Stimulated activated CD8-positive, alpha-beta memory T cell treated with anti-CD3 and anti-CD28 coated beads, Interleukin-12 subunit alpha, Interleukin-12 subunit beta, amount 100 ng/mL, for 1 hour (primary cell): ENCODE results near the gene CD14.
"Not testable (repeated sequence)": the region's sequence is repeated elsewhere in the genome, so short reads cannot be mapped to it uniquely, and the experiment has no call there.

Experiments
- DNase-seq: peaks from one replicate; pipeline ENCODE4 v3.0.0-alpha.2; 2020; ENCODE audit warnings: low read depth

CD14 gene

DNA sequence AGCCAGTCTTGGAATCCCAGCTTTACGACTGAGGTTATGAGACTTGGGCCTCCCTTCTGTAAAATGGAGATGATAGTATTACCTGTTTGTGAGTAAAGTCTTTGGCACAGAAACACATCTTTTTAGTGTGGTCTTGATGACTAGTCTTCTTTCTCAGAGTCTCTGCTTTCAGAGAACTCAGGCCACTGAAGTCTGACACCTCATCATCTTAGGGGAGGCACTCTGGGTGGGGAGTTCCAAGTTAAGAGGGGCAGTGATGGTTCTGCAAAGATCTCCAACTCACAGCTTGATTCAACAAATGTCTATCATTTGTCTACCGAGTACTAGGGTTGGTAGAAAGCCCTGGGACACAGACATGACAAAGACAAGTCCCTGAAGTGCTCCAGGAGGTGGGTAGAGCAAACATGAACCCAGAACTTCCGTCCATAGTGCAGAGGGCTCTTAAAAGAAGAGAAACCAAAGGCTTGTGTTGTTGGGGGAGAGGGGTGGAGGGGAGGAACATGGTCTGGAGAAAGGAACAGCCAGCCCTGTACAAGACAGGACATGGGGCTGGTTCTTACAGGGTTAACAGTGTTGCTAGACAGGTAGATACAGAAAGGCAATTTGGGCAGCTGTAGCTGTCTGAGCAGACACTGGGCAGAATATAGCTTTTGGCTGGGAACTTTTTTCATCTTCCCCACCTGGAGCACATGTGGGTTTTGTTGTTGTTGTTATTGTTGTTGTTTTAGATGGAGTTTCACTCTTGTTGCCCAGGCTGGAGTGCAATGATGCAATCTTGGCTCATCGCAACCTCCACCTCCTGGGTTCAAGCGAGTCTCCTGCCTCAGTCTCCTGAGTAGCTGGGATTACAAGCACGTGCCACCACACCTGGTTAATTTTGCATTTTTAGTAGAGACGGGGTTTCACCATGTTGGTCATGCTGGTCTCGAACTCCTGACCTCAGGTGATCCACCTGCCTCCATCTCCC, 2.6 kb upstream of the CD14 start:
- DNase-seq = no peak

DNA sequence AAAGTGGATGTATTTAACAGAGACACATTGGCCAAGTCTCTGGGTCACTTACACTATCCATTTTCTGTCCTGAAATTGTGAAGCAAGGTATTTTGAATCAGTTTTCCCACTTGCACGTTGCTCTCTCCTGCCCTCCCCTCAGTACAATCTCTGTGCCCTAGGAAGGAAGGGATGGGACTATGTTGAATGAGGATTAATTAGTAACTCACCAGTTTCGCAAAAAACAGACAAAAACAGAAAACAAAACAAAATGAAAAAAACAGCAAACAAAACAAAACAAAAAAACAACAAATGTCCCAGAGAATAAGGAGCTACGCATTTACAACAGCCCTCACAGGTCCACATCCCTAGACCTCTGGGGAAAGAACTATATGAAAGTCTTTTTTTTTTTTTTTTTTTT, 1.1 kb upstream of the CD14 start:
- no peak for DNase-seq

DNA sequence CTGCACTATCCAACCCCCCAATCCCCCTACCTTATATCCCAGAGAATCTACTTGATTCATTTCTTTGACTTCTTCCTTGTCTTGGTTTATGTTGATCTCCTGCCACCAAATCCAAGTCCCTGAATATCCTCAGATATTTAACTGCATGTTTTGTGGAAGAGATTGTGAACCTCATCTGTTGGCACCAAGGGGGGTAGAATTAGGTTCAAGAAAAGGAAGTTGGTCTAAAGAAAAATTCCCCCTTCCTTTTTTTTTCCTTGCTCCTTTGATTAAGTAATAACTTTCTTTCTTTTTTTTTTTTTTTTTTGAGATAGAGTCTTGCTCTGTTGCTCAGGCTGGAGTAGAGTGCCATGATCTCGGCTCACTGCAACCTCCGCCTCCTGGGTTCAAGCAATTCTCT, 526 bp upstream of the CD14 start:
- no peak for DNase-seq

DNA sequence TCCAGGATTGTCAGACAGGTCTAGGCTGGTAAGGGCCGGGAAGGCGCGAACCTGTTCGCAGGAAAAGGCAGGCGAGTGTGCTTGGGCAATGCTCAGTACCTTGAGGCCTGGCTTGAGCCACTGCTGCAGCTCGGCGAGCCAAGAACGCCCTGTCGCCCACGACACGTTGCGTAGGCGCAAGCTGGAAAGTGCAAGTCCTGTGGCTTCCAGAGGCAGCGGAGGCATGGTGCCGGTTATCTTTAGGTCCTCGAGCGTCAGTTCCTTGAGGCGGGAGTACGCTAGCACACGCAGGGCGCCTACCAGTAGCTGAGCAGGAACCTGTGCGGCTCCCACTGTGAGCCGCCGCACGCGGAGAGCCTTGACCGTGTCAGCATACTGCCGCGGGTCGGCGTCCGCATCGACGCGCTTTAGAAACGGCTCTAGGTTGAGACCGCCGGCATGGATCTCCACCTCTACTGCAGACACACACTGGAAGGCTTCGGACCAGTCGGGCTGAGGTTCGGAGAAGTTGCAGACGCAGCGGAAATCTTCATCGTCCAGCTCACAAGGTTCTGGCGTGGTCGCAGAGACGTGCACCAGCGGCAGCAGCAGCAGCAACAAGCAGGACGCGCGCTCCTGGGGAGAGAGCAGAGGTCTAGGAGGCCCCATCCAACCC, 482 bp downstream of the CD14 start:
- peak; percentile 19 for DNase-seq

DNA sequence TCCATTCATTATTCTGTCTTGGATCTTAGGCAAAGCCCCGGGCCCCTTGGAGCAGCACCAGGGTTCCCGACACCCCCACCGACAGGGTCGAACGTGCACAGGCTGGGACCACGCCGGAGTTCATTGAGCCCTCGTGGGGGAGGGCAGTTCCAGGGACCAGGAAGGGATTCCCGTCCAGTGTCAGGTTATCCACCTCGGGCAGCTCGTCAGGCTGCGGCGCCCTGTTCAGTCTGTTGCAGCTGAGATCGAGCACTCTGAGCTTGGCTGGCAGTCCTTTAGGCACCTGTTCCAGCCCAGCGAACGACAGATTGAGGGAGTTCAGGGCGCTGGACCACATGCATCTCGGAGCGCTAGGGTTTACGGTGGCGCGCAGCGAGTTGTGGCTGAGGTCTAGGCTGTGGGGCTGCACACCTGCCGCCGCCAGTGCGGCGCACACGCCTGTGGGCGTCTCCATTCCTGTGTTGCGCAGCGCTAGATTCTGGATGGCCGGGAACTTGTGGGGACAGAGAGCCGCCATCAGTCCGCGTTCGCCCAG, 1.1 kb downstream of the CD14 start:
- DNase-seq = no peak

DNA sequence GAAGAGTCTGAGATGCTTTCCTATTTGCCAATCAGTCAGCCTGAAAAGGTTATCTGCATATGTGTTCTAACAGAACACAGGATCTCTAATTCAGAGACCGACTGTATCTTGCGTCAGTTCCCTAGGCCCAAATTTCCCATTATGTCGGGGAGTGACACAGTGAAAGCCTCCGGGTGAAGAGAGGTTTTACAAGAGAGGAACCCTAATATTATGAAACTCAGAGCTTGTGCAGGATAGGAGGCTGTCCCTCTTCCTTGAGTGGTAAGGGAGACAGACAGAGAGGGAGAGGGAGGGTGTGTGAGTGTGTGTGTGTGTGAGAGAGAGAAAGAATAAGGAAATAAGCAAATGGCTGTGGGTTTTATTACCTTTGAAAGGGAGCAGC, 1.9 kb downstream of the CD14 start:
- no peak for DNase-seq

DNA sequence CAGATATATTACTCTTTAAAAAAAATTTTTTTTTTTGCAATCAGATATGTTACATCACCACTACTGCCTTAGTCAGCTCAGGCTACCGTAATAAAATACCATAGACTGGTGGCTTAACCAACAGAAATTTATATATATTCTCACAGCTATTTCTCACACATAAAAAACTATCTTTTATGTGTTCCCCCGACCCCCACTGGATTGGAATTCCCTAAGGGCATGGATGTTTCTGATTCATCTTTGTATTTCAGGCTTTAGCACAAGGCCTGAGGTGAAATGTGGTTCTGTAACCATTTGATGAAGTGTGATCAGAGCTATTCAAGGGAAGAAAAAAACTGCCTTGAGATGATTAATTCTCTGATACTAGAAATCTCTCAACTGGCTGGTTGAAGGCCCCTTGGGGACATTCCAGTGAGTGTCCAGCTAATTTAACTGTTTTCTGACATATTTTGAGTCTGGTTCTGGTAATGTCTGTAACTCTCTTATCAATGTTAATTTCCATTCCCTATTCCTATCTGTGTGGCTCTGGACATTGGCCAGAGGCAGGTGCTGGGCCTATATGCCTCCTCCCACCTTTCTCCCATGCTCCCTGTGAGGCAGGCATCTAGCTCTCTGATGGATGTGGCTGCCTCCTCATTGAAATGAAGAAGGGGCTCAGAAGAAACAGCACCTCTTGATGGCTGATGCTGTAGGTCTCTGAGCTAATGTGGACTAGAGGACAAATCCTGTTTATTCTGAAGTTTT, 2.5 kb downstream of the CD14 start:
- DNase-seq = no peak

DNA sequence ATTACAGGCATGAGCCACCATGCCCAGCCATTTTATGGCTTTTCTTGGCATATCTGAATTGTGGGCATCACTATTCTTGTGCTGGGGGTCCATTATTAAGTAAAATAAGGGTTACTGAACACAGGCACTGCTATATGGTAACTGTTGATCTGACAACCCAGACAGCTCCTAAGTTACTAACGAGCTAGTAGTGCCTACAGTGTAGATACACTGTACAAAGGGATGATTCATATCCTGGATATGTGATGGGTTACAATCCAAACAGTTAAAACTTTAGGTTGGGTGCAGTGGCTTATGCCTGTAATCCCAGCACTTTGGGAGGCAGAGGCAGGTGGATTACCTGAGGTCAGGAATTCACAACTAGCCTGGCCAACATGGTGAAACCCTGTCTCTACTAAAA, 4.3 kb downstream of the CD14 start:
- DNase-seq = no peak

DNA sequence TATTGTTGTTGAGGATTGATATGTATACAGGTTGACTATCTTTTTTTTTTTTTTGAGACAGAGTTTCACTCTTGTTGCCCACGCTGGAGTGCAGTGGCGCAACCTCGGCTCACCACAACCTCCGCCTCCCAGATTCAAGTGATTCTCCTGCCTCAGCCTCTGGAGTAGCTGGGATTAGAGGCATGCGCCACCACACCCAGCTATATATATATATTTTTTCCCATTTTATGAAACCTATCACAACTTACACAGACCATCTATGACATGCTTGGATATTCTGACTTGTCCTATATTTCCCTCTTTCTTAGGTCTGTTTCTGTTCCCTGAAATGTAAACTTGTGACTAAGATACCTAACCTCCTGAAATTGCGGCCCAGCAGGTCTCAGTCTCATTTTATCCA, 5.0 kb downstream of the CD14 start:
- DNase-seq = no peak

DNA sequence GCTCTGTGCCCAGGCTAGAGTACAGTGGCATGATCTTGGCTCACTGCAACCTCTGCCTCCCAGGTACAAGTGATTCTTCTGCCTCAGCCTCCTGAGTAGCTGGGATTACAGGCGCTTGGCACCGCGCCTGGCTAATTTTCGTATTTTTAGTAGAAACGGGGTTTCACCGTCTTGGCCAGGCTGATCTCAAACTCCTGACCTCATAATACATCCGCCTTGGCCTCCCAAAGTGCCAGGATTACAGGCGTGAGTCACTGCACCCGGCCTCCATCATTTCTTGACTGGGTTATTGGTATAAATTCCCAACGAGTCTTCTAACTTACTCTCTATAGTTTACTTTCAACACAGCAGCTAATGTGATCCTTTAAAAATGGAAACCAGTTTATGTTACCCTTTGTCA, 8.1 kb downstream of the CD14 start:
- DNase-seq = not testable (repeated sequence)

DNA sequence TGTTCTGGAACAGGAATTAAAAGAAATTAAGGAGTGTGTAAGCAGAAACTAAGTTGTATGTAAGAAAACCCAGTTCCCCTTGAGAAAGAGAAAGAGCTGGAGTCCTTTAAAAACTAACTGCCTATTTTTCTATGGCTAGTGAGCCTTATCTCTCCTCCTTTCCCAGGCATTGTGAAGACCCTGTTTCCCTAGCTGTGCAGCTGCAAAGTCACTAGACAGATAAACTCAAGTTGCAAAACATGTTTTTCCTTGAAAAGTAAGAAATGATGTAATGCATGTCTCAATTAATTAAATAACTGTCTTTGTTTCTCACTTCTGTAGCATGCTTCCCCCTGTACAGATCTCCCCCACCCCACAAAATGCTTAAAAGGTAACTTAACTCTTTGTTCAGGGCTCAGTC, 9.9 kb downstream of the CD14 start:
- not testable (repeated sequence) for DNase-seq

DNA sequence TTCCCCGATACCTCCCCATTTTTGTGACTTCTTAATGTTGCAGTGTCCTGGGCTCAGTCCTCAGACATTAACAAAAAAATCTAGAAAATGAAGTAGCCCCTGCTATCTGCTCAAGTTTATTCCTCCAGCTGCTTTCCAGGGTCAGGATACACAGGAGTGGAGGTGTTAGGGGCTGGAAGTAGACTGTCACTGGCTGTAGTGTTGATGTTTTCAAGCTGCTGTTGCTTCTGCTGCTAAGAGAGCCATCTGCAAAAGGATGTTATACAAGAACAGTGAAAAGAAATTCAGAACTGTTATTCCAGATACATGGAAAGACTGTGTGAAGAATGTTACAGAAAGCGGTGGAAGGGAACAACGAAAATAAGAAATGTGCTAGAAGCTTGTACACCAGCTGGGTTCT, 10.7 kb downstream of the CD14 start:
- no peak for DNase-seq

DNA sequence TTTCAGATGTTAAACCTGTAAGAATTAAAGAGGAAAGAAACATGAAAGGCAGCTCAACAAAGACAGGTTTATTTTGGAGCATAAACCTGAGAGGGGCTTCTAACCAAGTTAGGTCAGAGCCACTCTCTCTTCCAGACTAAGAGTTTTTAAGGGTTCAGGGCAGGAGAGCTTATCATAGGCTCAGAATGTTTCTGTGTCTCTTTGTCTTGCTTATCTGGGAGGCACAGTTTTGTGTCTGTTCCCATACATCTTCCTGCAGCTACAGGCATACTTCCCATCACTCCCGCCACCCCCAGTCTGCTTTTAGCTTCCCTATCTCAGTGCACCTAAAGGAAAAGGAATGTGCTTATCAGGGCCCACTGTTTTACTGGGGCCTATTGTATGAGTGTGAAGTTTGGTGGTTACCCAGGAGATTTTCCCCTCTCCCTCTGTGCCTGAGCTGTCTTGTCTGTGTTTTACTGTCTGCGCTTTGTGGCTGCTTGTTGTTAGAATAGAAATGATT, 21.9 kb downstream of the CD14 start:
- no peak for DNase-seq

DNA sequence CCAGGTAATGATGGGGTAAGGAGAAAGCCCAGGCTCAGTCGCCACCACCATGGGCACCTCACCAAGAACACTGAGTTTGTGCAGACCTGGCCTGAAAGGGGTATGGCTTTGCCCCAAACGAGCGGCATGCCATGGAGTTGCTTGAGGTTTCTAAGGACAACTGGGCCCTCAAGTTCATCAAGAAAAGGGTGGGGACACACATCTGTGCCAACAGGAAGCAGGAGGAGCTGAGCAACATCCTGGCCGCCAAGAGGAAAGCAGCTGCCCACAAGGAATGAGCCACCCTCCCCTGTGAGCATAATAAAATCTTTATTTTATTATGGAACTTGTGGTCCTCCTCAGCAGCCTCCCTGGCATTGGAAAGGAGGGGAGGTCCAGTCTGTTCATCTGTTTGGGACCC, 23.8 kb downstream of the CD14 start:
- no peak for DNase-seq

DNA sequence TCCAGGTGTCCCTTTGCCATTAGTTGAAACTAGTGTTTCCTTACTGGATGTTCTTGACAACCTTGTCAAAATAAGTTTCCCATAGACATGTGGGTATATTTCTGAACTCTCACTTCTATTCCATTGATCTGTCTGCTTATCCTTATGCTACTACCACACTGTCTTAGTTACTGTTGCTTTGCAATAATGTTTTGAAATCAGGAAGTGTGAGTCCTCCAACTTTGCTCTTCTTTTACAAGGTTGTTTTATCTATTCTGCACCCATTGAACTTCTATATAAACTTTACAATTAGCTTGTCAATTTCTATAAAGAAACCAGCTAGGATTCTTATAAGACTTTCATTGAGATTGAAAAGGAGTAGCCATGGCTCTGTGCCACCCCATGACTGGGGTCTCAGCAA, 24.3 kb downstream of the CD14 start:
- no peak for DNase-seq

DNA sequence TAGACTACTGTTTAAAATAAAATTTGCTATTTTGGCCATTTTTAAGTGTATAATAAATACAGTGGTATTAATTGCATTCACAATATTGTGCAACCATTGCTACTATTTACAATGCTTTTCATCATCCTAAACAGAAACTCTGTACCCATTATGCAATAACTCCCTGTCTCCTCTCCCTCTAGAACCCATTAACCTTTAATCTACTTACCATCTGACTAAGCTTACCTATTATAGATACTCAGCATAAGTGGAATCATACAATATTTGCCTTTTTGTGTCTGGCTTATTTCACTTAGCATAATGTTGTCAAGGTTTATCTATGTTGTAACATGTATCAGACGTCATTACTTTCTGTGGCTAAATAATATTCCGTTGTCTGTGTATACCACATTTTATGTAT, 25.9 kb downstream of the CD14 start:
- no peak for DNase-seq

DNA sequence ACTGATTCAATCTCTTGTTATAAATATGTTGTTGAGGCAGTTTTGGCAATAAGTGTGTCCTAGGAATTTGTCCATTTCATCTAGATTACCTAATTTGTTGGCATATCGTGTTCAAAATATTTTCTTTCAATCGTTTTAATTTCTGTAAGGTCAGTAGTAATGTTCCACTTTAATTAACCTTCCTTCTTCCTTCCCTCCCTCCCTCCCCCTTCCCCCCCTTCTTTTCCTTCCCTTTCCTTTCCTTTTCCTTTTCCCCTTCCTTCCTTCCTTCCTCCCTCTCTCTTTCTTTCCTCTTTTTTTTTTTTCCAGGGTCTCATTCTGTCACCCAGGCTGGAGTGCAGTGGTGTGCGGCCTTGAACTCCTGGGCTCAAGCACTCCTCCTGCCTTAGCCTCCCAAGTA, 27.1 kb downstream of the CD14 start:
- DNase-seq = no peak

DNA sequence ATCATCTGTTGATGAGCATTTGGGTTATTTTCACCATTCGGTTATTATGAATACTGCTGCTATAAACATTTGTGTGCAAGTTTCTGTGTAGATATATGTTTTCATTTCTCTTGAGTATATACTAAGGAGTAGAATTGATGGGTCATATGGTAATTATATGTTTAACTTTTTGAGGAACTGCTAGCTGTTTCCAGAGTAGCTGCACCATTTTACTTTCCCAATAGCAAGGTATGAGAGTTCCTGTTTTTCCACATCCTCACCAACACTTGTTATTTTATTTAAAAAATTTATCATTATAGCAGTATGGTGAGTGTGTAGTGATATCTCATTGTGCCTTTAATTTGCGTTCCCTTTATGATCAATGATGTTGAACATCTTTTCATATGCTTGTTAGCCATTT, 29.2 kb downstream of the CD14 start:
- DNase-seq = no peak

DNA sequence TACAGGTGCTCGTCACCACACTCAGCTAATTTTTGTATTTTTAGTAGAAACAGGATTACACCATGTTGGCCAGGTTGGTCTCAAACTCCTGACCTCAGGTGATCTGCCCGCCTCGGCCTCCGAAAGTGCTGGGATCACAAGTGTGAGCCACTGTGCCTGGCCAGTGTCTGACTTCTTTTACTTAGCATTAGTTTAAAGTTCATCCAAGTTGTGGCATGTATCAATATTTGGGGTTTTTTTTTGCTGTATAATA, 29.6 kb downstream of the CD14 start:
- not testable (repeated sequence) for DNase-seq

DNA sequence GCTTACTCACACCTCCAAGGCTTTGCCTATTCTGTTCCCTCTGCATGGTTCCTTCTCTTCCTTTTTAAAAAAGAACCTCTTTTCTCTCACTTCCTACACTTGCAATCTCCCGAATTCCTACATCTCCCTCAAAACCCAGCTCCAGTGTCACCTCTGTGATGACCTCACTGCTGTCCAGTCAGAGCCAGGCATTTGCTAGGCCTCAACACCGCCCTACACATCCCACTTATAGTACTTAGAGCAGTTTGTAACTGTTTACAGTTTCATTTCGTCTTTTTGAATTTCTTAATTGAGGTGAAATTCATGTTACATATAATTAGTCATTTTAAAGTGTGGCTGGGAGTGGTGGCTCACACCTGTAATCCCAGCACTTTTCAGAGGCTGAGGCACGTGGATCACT, 30.8 kb downstream of the CD14 start:
- no peak for DNase-seq

DNA sequence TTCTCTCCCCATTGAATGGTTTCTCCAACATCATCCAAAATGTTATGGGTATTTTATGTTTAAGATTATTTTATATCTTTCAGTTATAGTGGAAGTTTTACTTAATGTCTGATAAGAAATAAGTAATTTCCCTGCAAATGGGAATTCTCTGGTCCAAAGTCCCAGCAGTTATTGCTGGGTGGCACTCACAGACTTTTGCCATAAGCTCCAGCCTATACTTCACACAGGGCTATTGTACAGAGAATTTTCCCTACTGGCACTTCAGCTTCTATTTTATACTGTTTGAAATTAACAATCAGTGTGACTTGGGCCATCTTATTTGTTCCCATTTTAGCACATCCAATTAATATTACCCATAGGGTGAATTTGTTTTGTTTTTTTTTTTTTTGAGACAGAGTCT, 32.9 kb downstream of the CD14 start:
- DNase-seq = no peak

DNA sequence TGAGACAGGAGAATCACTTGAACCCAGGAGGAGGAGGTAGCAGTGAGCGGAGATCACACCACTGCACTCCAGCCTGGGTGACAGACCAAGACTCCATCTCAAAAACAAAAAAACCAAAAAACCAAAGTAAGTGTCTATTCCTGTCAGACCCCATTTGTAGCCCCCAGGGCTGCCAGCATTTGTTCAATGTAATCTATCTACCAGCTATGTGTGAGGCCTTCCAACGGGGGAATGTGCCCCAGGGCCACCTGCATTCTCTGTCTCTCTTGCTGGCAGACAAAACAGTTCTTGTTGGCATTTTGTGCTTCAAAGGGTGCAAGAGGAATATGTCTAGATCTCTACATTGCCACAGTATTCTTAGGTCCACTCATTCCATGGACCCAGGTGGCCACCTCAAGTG, 34.1 kb downstream of the CD14 start:
- DNase-seq = no peak

DNA sequence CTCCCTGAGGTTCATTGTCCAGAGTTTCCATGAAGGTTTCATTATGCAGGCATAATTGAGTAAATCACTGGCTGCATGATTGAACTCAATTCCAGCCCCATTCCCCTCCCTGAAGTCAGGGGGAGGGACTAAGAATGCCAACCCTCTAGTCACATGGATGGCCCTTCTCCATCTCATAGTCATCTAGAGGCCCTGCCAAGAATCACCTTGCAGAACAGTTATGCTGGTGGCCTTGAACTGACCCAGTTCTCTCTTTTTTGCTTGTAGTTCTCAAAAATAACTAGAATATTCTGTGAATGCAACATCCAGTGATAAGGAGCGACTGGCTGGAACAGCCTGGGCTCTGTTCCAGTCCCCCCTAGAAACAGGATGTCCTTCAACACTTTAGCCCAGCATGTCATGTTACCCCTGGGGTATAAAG, 36.6 kb downstream of the CD14 start:
- DNase-seq = no peak
